ENCODE results near the gene SLC5A11.
"Not testable (repeated sequence)": the region's sequence is repeated elsewhere in the genome, so short reads cannot be mapped to it uniquely, and the experiment has no call there.

The SLC5A11 gene

GRCh38 chr16:24856871-24857270 lies 11.1 kb downstream of the SLC5A11 start:
- not testable (repeated sequence) for DNase-seq (ENCODE audit: low read depth in 1 of 2, low spot score in 1 of 2)

GRCh38 chr16:24858219-24859041 lies 12.7 kb downstream of the SLC5A11 start:
- no peak for DNase-seq (ENCODE audit: low read depth in 1 of 2, low spot score in 1 of 2)

- DNase-seq (ENCODE audit: low read depth in 1 of 2, low spot score in 1 of 2): no peak
These were observed 15.7 kb downstream of the SLC5A11 start for GRCh38 chr16:24861461-24861860.

- DNase-seq (ENCODE audit: low read depth in 1 of 2, low spot score in 1 of 2): no peak
These were observed 18.0 kb downstream of the SLC5A11 start for GRCh38 chr16:24863582-24864437.

- no peak for DNase-seq (ENCODE audit: low read depth in 1 of 2, low spot score in 1 of 2)
These were observed 23.3 kb downstream of the SLC5A11 start for GRCh38 chr16:24869033-24869432.

- no peak for DNase-seq (ENCODE audit: low read depth in 1 of 2, low spot score in 1 of 2)
These were observed 26.1 kb downstream of the SLC5A11 start for GRCh38 chr16:24871891-24872290.

GRCh38 chr16:24873028-24873427 lies 27.3 kb downstream of the SLC5A11 start:
- no peak for DNase-seq (ENCODE audit: low read depth in 1 of 2, low spot score in 1 of 2)

GRCh38 chr16:24875466-24875865 lies 29.7 kb downstream of the SLC5A11 start:
- no peak for DNase-seq (ENCODE audit: low read depth in 1 of 2, low spot score in 1 of 2)

- no peak for DNase-seq (ENCODE audit: low read depth in 1 of 2, low spot score in 1 of 2)
These were observed 30.5 kb downstream of the SLC5A11 start for GRCh38 chr16:24876231-24876630.

- no peak for DNase-seq (ENCODE audit: low read depth in 1 of 2, low spot score in 1 of 2)
These were observed 33.9 kb downstream of the SLC5A11 start for GRCh38 chr16:24879684-24880083.

GRCh38 chr16:24883714-24884151 lies 38.0 kb downstream of the SLC5A11 start:
- no peak for DNase-seq (ENCODE audit: low read depth in 1 of 2, low spot score in 1 of 2)

- DNase-seq (ENCODE audit: low read depth in 1 of 2, low spot score in 1 of 2): no peak
These were observed 41.7 kb downstream of the SLC5A11 start for GRCh38 chr16:24887472-24887871.

- DNase-seq (ENCODE audit: low read depth in 1 of 2, low spot score in 1 of 2): no peak
These were observed 45.0 kb downstream of the SLC5A11 start for GRCh38 chr16:24890746-24891145.

GRCh38 chr16:24896439-24896838 lies 50.7 kb downstream of the SLC5A11 start:
- DNase-seq (ENCODE audit: low read depth in 1 of 2, low spot score in 1 of 2): no peak

GRCh38 chr16:24897522-24897921 lies 51.8 kb downstream of the SLC5A11 start:
- DNase-seq (ENCODE audit: low read depth in 1 of 2, low spot score in 1 of 2): not testable (repeated sequence)

- DNase-seq (ENCODE audit: low read depth in 1 of 2, low spot score in 1 of 2): no peak
These were observed 54.5 kb downstream of the SLC5A11 start for GRCh38 chr16:24900230-24900629.

GRCh38 chr16:24906199-24906808 lies 60.5 kb downstream of the SLC5A11 start:
- DNase-seq (ENCODE audit: low read depth in 1 of 2, low spot score in 1 of 2): no peak

- no peak for DNase-seq (ENCODE audit: low read depth in 1 of 2, low spot score in 1 of 2)
These were observed 61.1 kb downstream of the SLC5A11 start for GRCh38 chr16:24906901-24907300.

- no peak for DNase-seq (ENCODE audit: low read depth in 1 of 2, low spot score in 1 of 2)
These were observed 63.0 kb downstream of the SLC5A11 start for GRCh38 chr16:24908716-24909115.

GRCh38 chr16:24909856-24910255 lies 64.1 kb downstream of the SLC5A11 start:
- DNase-seq (ENCODE audit: low read depth in 1 of 2, low spot score in 1 of 2): no peak

GRCh38 chr16:24915019-24915418 lies 69.3 kb downstream of the SLC5A11 start:
- no peak for DNase-seq (ENCODE audit: low read depth in 1 of 2, low spot score in 1 of 2)

- DNase-seq (ENCODE audit: low read depth in 1 of 2, low spot score in 1 of 2): no peak
These were observed 69.8 kb downstream of the SLC5A11 start for GRCh38 chr16:24915576-24915975.

Measured in activated CD4-positive, alpha-beta T cell treated with anti-CD3 and anti-CD28 coated beads, Interleukin-2, amount 50 U/mL, for 24 hours (primary cell).